Smooth muscle cell of bladder (primary cell): ENCODE data around the gene ZC3H12C. TPM values are rescaled to one million over a fixed set of nuclear protein-coding genes. Genes with fewer than 3 reads are reported as not detected.

Source experiments
- total RNA-seq: library from RNA; depleted of rRNA; stranded (reverse); fragments of >200 nt; gene quantifications from 2 replicates; pipeline ENCODE4 v1.2.3, GENCODE V29; 2014

Gene ZC3H12C
- 15.1 and 16.7 TPM in 2 replicates for total RNA-seq

DNA sequence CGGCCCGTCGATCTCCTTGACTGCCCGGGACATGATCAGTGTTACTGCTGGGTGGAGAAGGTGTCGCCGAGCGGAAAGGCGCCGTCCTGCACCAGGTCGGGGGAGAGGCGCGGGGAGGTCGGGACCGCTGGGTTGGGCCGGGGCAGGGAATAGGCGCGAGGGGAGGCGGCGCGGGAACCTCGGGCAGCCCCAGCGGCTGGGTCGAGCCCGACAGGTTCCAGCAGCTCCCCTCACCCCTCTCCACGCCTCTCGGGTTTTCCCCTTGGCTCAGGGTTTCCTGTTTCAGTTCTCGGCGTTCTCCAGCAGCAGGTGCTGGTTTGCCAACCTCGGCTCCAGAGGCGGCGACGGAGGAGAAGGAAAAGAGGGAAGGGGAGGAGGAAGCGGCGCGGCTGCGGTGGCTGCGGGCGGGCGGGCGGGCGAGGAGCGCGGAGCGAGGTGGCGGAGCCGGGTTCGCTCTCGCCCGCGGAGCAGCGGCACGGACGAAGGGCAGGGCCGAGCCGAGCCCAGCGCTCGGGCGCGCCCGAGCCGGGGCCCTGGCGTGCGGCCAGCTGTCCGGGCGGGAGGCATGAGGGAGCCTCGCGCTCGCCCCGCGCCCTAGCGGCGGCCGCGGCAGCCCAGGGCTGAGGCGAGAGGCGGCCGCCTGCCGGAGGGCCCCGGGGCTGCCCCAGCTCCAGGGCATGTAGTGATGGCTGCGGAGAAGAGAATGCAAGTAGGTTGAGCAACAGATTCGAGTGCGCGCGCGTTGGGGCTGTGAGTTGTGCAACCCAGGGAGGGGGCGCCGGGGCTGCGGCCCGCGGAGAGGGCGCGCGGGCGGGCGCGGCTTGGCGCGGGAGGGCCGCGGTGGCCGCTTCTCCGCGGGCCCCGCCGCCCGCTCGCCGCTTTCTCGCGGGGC lies at the start of gene ZC3H12C:
Gene ZC3H12C (plus strand): TSS at position 878 of the 892 bp plus-strand sequence. CDS start 20 bp downstream, outside the sequence.

Other genes with a start within 250 kb of the ZC3H12C start
- 60.3 and 86.4 TPM in 2 replicates for gene RDX, start 203.2 kb downstream of the ZC3H12C start, total RNA-seq